ENCODE data around the gene PPP2R2C.

PPP2R2C gene

DNA sequence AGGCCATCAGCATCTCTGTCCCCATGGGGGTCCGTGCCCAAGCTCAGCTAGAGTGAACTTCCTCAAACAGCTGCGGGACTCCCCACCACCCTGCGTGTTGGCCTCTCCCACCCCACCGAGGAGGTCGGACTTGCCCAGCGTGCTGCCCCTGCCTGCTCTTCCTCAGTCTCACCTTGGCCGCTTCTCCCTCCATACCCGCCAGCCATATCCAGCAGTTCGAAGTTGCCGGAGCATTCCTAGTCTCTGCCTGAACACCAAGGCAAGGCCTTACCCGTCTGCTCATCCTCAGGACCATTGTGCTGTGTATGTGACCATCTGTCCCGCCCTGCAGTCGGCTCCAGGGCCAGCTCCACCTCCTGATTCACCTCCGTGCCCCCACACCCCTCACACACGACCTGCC is 118.3 kb downstream of the PPP2R2C start:
- no peaks in the 10 kb centered on the region for H3K79me2 ChIP-seq (ENCODE audit: insufficient read depth, low read length)
- no peaks in the 10 kb centered on the region for H3F3A ChIP-seq (ENCODE audit: low read depth)
- no peak overlapping the region for H2AFZ ChIP-seq (ENCODE audit: low read length)
- no peak overlapping the region for H3K4me3 ChIP-seq (ENCODE audit: low read length, poor library complexity, severe bottlenecking)
- peaks cover 10% of the 10 kb centered on the region for H3K4me1 ChIP-seq (ENCODE audit: insufficient read depth, low read length, poor library complexity, severe bottlenecking)
- no peak overlapping the region for H3K9ac ChIP-seq (ENCODE audit: low read depth, low read length, poor library complexity, severe bottlenecking)
- H3K9me2 ChIP-seq (replicated peaks; ENCODE audit: low read depth, low read length) = no peaks in the 10 kb centered on the region
- no peaks in the 10 kb centered on the region for H3K9me3 ChIP-seq (ENCODE audit: insufficient read depth, low read depth, low read length)
- H3K4me2 ChIP-seq (ENCODE audit: low read depth, low read length, poor library complexity, severe bottlenecking) = no peak overlapping the region
- no peaks in the 10 kb centered on the region for H3K36me3 ChIP-seq (ENCODE audit: insufficient read depth, low read length)
- H4K20me1 ChIP-seq (ENCODE audit: insufficient read depth, low read length, poor library complexity, severe bottlenecking) = no peaks in the 10 kb centered on the region
- no peak for TF ChIP-seq EZH2phosphoT487 (IDR thresholded peaks at IDR 0.05; ENCODE audit: borderline replicate concordance)
- TF ChIP-seq, protein P1, sequence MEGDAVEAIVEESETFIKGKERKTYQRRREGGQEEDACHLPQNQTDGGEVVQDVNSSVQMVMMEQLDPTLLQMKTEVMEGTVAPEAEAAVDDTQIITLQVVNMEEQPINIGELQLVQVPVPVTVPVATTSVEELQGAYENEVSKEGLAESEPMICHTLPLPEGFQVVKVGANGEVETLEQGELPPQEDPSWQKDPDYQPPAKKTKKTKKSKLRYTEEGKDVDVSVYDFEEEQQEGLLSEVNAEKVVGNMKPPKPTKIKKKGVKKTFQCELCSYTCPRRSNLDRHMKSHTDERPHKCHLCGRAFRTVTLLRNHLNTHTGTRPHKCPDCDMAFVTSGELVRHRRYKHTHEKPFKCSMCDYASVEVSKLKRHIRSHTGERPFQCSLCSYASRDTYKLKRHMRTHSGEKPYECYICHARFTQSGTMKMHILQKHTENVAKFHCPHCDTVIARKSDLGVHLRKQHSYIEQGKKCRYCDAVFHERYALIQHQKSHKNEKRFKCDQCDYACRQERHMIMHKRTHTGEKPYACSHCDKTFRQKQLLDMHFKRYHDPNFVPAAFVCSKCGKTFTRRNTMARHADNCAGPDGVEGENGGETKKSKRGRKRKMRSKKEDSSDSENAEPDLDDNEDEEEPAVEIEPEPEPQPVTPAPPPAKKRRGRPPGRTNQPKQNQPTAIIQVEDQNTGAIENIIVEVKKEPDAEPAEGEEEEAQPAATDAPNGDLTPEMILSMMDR (conservative IDR thresholded peaks at IDR 0.05; ENCODE audit: low read length) = no peak
- H3K27me3 ChIP-seq (ENCODE audit: insufficient read depth, low read length, poor library complexity, severe bottlenecking) = no peaks in the 10 kb centered on the region

DNA sequence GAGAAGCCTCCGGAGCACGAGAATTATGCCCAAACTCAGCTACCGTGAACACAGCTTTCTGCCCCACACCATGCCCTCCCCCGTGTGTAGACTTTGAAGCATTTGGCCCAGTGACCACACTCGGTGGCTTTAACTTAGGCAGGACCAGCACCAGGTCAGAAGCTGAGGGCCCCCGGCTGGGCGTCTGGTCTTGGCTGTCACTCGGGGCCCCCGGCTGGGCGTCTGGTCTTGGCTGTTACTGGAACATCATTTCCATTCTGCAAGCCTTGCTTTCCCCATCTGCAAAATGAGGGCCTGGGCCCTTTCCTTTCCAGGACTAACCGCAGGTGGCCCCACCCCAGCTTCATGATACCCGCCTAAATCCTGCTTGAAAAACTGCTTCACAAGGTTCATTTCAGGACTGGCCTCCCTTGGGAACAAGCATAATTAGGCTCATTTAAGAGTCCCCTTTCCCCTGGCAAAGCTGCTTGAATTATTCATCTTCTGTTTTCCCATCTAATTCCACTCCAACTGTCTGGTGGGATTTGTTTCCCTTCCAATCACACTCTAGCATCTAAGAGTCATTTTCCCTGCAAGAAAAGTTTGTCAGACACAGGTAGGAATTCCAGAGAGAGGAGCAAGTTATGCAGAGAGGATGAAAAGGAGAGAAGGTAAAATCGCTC is 120.3 kb downstream of the PPP2R2C start:
- Histone ChIP-seq H3K9ac (ENCODE audit: low read depth, low read length, poor library complexity, severe bottlenecking) (no peak overlapping the region), H3K79me2 (ENCODE audit: insufficient read depth, low read length) (no peaks in the 10 kb centered on the region), H2AFZ (ENCODE audit: low read length) (no peak overlapping the region), H3K4me3 (ENCODE audit: low read length, poor library complexity, severe bottlenecking) (no peak overlapping the region), H3K4me1 (ENCODE audit: insufficient read depth, low read length, poor library complexity, severe bottlenecking) (peaks cover 10% of the 10 kb centered on the region), H3K27me3 (ENCODE audit: insufficient read depth, low read length, poor library complexity, severe bottlenecking) (no peaks in the 10 kb centered on the region), H3F3A (ENCODE audit: low read depth) (no peaks in the 10 kb centered on the region), H4K20me1 (ENCODE audit: insufficient read depth, low read length, poor library complexity, severe bottlenecking) (no peaks in the 10 kb centered on the region), H3K9me3 (ENCODE audit: insufficient read depth, low read depth, low read length) (no peaks in the 10 kb centered on the region), H3K36me3 (ENCODE audit: insufficient read depth, low read length) (no peaks in the 10 kb centered on the region), H3K9me2 (replicated peaks; ENCODE audit: low read depth, low read length) (no peaks in the 10 kb centered on the region), H3K4me2 (ENCODE audit: low read depth, low read length, poor library complexity, severe bottlenecking) (no peak overlapping the region)
- TF ChIP-seq EZH2phosphoT487 (IDR thresholded peaks at IDR 0.05; ENCODE audit: borderline replicate concordance) = no peak

- no peak overlapping the region for H3K4me2 ChIP-seq (ENCODE audit: low read depth, low read length, poor library complexity, severe bottlenecking)
- H3K4me1 ChIP-seq (ENCODE audit: insufficient read depth, low read length, poor library complexity, severe bottlenecking) = peaks cover 10% of the 10 kb centered on the region
- no peaks in the 10 kb centered on the region for H3F3A ChIP-seq (ENCODE audit: low read depth)
- no peaks in the 10 kb centered on the region for H3K79me2 ChIP-seq (ENCODE audit: insufficient read depth, low read length)
- no peak overlapping the region for H3K9ac ChIP-seq (ENCODE audit: low read depth, low read length, poor library complexity, severe bottlenecking)
- TF ChIP-seq, protein P1 (conservative IDR thresholded peaks at IDR 0.05; ENCODE audit: low read length) = no peak
- TF ChIP-seq EZH2phosphoT487 (IDR thresholded peaks at IDR 0.05; ENCODE audit: borderline replicate concordance) = no peak
- H4K20me1 ChIP-seq (ENCODE audit: insufficient read depth, low read length, poor library complexity, severe bottlenecking) = no peaks in the 10 kb centered on the region
- no peaks in the 10 kb centered on the region for H3K36me3 ChIP-seq (ENCODE audit: insufficient read depth, low read length)
- H3K4me3 ChIP-seq (ENCODE audit: low read length, poor library complexity, severe bottlenecking) = no peak overlapping the region
- H3K9me2 ChIP-seq (replicated peaks; ENCODE audit: low read depth, low read length) = no peaks in the 10 kb centered on the region
- no peaks in the 10 kb centered on the region for H3K9me3 ChIP-seq (ENCODE audit: insufficient read depth, low read depth, low read length)
- no peak overlapping the region for H2AFZ ChIP-seq (ENCODE audit: low read length)
- H3K27me3 ChIP-seq (ENCODE audit: insufficient read depth, low read length, poor library complexity, severe bottlenecking) = no peaks in the 10 kb centered on the region
These were observed 121.0 kb downstream of the PPP2R2C start for GRCh38 chr4:6351246-6352000.
